ENCODE measurements around the gene CDC42.

GRCh38 chr1:22114083-22115012 is 61.8 kb downstream of the CDC42 start:
- TF ChIP-seq, protein P1, sequence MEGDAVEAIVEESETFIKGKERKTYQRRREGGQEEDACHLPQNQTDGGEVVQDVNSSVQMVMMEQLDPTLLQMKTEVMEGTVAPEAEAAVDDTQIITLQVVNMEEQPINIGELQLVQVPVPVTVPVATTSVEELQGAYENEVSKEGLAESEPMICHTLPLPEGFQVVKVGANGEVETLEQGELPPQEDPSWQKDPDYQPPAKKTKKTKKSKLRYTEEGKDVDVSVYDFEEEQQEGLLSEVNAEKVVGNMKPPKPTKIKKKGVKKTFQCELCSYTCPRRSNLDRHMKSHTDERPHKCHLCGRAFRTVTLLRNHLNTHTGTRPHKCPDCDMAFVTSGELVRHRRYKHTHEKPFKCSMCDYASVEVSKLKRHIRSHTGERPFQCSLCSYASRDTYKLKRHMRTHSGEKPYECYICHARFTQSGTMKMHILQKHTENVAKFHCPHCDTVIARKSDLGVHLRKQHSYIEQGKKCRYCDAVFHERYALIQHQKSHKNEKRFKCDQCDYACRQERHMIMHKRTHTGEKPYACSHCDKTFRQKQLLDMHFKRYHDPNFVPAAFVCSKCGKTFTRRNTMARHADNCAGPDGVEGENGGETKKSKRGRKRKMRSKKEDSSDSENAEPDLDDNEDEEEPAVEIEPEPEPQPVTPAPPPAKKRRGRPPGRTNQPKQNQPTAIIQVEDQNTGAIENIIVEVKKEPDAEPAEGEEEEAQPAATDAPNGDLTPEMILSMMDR (conservative IDR thresholded peaks at IDR 0.05; ENCODE audit: low read length): no peak
- no peak for TF ChIP-seq EZH2phosphoT487 (IDR thresholded peaks at IDR 0.05; ENCODE audit: borderline replicate concordance)
